ENCODE data around the gene FTSJ3. TPM values are rescaled to one million over a fixed set of nuclear protein-coding genes. Genes with fewer than 3 reads are reported as not detected.

The FTSJ3 gene
- total and polyA plus RNA-seq, 2 experiments from 2014 or later: 29.2 to 61.5 TPM

DNA sequence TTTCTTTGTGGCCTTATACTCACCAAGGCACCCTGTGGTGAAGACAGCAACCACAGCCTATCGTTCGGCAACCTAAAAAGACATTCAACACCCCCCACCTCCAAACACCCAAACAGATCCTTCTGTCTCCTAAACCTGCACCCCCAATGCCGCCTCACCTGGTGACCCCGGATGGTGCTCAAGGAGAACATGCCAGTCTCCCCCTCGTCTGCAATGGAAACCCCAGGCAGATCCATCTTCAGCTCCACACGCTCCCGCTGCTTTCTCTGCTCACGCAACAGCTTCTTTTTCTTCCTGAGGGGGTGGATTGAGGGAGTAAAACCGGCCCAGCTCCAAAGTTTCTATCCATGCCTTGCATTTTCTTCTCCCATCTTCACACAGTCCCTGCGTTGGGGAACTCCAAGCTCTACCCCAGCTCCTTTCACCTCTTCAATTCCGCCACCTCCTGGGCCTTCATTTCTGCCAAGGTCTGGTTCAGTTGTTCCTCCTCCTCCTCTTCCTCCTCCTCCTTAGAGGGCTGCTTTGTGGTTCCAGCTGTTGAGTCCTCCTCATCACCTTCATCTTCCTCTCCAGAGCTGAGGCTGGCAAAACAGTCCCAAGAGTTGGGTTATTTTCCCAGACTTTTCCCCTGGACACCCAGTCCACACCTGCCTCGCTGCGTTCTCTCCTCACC, 3.7 kb downstream of the FTSJ3 start:
- Histone ChIP-seq H3K4me3 (no peak overlapping the region), H3K27ac (ENCODE audit: low read depth) (no peak overlapping the region), H3K4me2 (no peak overlapping the region), H4K20me1 (replicated peaks; ENCODE audit: insufficient read depth) (peaks cover 51% of the 10 kb centered on the region), H3K79me2 (replicated peaks; ENCODE audit: insufficient read depth) (peaks cover 28% of the 10 kb centered on the region), H3K27me3 (ENCODE audit: insufficient read depth) (no peaks in the 10 kb centered on the region), H3F3A (replicated peaks; ENCODE audit: low read depth) (peaks cover 22% of the 10 kb centered on the region), H3K4me1 (ENCODE audit: insufficient read depth) (peaks cover 6% of the 10 kb centered on the region; the same call in 1 of the 2 replicates), H3K36me3 (ENCODE audit: insufficient read depth) (peaks cover 62% of the 10 kb centered on the region), H2AFZ (no peak overlapping the region), H3K9me2 (ENCODE audit: insufficient read depth) (no peaks in the 10 kb centered on the region)
- no peak overlapping the region; the same call in 2 of the 3 replicates for H3K4me3 Mint-ChIP-seq
- DNase-seq (ENCODE audit: low spot score): no peak
- H3K27me3 Mint-ChIP-seq (ENCODE audit: insufficient read depth, low read depth, poor library complexity): peaks cover 12% of the 10 kb centered on the region
- H3K4me1 Mint-ChIP-seq: peaks cover 17% of the 10 kb centered on the region
- no peaks in the 10 kb centered on the region; the same call in 2 of the 3 replicates for H3K9me3 Mint-ChIP-seq
- H3K36me3 Mint-ChIP-seq (ENCODE audit: low read depth): peaks cover 98% of the 10 kb centered on the region
- no peak for ATAC-seq
- no peak for TF ChIP-seq ETS1 (IDR thresholded peaks at IDR 0.05)
- TF ChIP-seq STAT1 (IDR thresholded peaks at IDR 0.05; ENCODE audit: unreplicated experiment): no peak
- TF ChIP-seq POLR2AphosphoS5 (IDR thresholded peaks at IDR 0.05; ENCODE audit: low read depth): no peak
- no peak for TF ChIP-seq ZNF462 (CRISPR knock-in tag; IDR thresholded peaks at IDR 0.05)
- TF ChIP-seq EZH2 (IDR thresholded peaks at IDR 0.05; ENCODE audit: low read depth, unreplicated experiment): no peak
- TF ChIP-seq ZNF114 (CRISPR knock-in tag; IDR thresholded peaks at IDR 0.05): no peak
- no peak for TF ChIP-seq CREB1 (CRISPR knock-in tag; IDR thresholded peaks at IDR 0.05; ENCODE audit: low read depth)
- TF ChIP-seq JUNB (IDR thresholded peaks at IDR 0.05; ENCODE audit: unreplicated experiment): no peak
- TF ChIP-seq, protein P1, sequence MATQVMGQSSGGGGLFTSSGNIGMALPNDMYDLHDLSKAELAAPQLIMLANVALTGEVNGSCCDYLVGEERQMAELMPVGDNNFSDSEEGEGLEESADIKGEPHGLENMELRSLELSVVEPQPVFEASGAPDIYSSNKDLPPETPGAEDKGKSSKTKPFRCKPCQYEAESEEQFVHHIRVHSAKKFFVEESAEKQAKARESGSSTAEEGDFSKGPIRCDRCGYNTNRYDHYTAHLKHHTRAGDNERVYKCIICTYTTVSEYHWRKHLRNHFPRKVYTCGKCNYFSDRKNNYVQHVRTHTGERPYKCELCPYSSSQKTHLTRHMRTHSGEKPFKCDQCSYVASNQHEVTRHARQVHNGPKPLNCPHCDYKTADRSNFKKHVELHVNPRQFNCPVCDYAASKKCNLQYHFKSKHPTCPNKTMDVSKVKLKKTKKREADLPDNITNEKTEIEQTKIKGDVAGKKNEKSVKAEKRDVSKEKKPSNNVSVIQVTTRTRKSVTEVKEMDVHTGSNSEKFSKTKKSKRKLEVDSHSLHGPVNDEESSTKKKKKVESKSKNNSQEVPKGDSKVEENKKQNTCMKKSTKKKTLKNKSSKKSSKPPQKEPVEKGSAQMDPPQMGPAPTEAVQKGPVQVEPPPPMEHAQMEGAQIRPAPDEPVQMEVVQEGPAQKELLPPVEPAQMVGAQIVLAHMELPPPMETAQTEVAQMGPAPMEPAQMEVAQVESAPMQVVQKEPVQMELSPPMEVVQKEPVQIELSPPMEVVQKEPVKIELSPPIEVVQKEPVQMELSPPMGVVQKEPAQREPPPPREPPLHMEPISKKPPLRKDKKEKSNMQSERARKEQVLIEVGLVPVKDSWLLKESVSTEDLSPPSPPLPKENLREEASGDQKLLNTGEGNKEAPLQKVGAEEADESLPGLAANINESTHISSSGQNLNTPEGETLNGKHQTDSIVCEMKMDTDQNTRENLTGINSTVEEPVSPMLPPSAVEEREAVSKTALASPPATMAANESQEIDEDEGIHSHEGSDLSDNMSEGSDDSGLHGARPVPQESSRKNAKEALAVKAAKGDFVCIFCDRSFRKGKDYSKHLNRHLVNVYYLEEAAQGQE (IDR thresholded peaks at IDR 0.05; ENCODE audit: unreplicated experiment): no peak
- no peak overlapping the region for H3K27ac Mint-ChIP-seq
